GM19463 (cell line): ENCODE results near the gene NACC2.
"Not testable (repeated sequence)": the region's sequence is repeated elsewhere in the genome, so short reads cannot be mapped to it uniquely, and the experiment has no call there.

Experiments
- ATAC-seq: cut with Tn5 transposase; IDR thresholded peaks from one replicate; pipeline ENCODE4 v1.9.1; 2021; ENCODE audit warnings: mild to moderate bottlenecking, moderate library complexity; ENCODE audit not compliant: unreplicated experiment

Gene NACC2

DNA sequence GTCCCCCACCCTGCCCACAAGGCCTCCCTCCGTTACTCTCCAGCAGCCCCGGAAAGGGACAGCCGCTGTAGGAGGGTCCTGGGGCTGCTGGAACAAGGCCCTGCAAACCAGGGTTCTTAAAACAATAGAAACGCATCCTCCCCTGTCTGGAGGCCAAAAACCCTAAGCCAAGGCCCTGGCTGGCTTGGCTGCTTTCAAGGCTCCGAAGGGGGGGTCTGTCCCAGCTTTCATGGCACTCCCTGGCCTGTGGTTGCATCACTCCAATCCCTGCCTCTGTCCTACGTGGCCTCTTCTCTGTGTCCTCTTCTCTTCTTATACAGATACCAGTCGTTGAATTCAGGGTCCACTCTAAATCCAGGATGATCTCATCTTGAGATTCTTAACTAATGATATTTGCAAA lies 126.5 kb downstream of the NACC2 start:
- no peak for ATAC-seq

GRCh38 chr9:135968083-135968476 lies 127.0 kb downstream of the NACC2 start:
- ATAC-seq: no peak

DNA sequence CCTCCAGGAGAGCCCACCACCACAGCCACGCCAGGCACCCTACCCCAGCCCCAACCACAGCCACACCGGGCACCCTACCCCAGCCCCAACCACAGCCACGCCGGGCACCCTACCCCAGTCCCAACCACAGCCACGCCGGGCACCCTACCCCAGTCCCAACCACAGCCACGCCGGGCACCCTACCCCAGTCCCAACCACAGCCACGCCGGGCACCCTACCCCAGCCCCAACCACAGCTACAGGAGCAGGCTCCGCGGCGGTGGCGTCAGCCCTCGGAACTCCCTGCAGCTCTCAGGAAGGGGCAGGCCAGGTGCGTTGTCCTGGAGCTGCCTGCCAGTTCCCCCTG lies 128.2 kb downstream of the NACC2 start:
- ATAC-seq: not testable (repeated sequence)

DNA sequence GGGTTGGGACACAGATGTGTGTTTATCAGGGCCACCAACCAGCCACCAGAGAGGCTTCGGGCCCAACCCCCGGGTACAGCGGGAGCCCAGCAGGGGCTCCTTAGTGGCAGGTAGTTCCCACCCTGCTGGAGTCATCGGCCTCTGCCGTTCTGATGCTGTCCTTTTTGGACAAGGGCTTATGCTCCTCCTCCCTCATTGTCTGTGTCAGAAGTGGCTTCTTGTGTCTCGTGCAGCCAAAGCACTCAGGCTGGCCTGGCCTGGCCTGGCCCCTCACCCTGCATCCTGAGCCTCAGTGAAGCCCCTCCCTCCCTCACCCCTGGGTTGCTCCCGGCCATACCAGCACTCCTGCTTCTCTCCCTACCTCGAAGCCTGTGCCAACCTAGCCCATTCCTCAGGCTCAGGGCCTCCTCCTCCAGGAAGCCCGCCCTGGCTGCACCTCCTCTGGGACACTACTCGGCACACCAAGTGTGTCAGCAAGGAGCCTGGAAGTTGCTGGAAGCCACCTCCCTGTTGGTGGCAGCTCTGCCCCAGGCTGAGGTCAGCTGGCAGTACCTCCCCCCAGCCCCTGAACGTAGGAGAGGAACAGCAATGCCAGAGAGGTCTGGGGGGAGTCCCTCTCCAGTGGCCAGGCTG lies 129.8 kb downstream of the NACC2 start:
- no peak for ATAC-seq

GRCh38 chr9:135963938-135964337 lies 131.2 kb downstream of the NACC2 start:
- no peak for ATAC-seq

DNA sequence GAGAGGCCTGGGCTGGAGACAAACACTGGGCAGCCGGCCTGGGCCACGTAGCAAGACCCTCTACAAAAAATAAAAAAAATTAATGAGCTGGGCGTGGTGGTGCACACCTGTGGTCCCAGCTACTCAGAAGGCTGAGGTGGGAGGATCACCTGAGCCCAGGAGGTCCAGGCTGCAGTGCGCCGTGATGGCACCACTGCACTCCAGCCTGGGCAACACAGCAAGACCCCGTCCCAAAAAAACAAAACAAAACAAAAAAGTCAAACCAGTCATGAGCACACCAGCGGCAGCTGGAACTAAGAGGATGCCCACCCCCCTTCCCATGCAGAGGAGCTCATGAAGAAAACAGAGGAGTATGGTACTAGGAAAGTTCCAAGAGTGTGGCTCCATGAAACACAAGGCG lies 131.8 kb downstream of the NACC2 start:
- no peak for ATAC-seq

DNA sequence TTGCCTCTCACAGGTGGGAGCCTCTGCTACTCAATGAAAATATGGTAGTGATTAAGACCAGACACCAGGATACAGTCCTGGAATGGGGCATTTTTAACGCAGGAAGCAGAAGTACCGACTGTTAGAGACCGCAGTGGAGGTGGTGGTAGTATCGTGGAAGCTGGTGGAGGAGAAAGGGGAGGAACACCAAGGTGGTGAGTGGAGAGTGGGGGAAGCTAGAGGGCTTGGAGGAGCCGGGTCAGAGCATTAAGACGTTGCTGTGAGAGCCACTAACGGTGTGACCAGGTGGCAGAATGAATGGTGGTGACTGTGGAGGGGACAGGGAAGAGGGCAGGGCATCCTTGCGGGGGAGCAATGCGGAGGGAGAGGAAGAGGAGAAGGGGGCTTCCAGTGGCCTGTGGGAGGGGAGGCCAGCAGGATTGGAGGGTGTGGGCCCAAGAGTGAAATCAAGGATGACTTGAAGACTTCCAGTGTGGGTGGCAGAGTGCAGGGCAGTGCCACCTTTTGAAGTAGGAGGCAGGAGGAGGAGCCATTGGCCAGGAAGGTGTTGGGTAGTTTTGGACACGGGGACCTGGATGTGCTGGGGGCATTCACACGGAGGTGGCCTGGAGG lies 132.3 kb downstream of the NACC2 start:
- no peak for ATAC-seq

DNA sequence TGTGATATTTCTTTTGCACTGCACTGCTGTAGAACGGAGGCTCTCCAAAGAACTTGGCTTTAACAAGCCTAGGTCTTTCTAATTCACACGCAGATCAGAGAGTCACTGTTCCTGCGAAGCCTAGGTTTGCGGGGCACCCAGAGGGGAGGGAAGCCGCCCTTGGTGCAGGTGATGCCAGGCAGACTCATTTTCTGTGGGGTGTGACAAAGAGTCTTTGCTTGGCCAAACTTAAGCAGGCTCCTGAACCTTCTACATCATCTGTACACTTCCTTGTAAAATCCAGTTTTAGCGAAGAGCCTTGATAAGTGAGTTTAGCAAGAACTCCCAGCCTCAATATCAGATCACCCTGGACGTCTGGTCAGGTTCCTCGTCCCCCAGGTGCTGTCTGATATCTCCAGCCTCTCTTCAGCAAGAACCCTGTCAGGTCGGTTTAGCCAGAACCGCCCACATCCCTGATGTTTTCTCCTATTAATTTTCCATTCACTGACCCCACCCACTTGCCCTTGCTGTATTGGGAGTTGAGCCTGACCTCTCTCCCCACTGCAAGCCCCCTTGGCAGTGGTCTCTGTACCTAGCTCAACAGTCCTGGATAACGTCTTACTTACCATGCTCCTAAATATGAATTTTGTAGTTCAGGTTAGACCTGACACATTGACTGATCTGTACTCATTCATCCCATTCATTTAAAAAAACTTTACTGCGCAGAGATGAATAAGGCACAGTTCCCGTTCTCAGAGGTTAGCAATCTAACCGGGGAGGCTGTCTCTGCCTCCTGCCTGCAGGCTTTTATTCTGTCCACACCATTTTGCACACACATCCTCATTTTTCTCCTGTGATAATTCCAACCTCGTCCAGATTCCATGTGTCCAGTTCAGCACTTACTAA lies 133.0 kb downstream of the NACC2 start:
- no peak for ATAC-seq

GRCh38 chr9:135961277-135961715 lies 133.8 kb downstream of the NACC2 start, which contains the start of gene UBAC1:
UBAC1 (minus strand) TSS chr9:135961373; CDS start chr9:135961162, 211 bp downstream.
- peak; percentile 91 for ATAC-seq

- ATAC-seq: no peak
Measured at GRCh38 chr9:135960411-135961276, 134.4 kb downstream of the NACC2 start.

- ATAC-seq: no peak
Measured at GRCh38 chr9:135959814-135960213, 135.3 kb downstream of the NACC2 start.

- no peak for ATAC-seq
Measured at GRCh38 chr9:135958485-135958884, 136.6 kb downstream of the NACC2 start.

- no peak for ATAC-seq
Measured at GRCh38 chr9:135957431-135957830, 137.7 kb downstream of the NACC2 start.

GRCh38 chr9:135956802-135957174 lies 138.3 kb downstream of the NACC2 start:
- no peak for ATAC-seq
